GM23338 (cell line): Measurements from ENCODE around the gene BCAS3. TPM values are rescaled to one million over a fixed set of nuclear protein-coding genes. Genes with fewer than 3 reads are reported as not detected.

ENCODE experiments used
- ATAC-seq: fragments of 200-7000 bp; cut with Tn5 transposase; 3 replicates; pipeline ENCODE4 v1.9.1; 2020
- DNase-seq: peaks from one replicate; pipeline ENCODE4 v3.0.0-alpha.2; 2015; ENCODE audit warnings: low spot score
- H2AFZ ChIP-seq: fragments of 200-600 bp; sonication (generic); 2 replicates; pipeline ENCODE4 v1.8.0; 2016; ENCODE audit warnings: antibody characterized with exemption, mild to moderate bottlenecking, moderate library complexity
- H3F3A ChIP-seq: fragments of 200-600 bp; sonication (generic); replicated peaks from 2 replicates; pipeline ENCODE4 v1.8.0; 2017; ENCODE audit warnings: antibody characterized with exemption, mixed run types, low read depth
- H3K27ac ChIP-seq: fragments of 200-600 bp; sonication (generic); 2 replicates; pipeline ENCODE4 v1.6.1; 2016; ENCODE audit warnings: low read depth
- H3K27me3 ChIP-seq: fragments of 200-600 bp; sonication (generic); 2 replicates; pipeline ENCODE4 v1.8.0; 2016; ENCODE audit warnings: mild to moderate bottlenecking, mixed run types, moderate library complexity; ENCODE audit not compliant: insufficient read depth
- H3K36me3 ChIP-seq: fragments of 200-600 bp; sonication (generic); 2 replicates; pipeline ENCODE4 v1.8.0; 2016; ENCODE audit warnings: mild to moderate bottlenecking; ENCODE audit not compliant: insufficient read depth
- H3K4me1 ChIP-seq: fragments of 200-600 bp; sonication (generic); 2 replicates; pipeline ENCODE4 v1.8.0; 2016; ENCODE audit warnings: mild to moderate bottlenecking, moderate library complexity; ENCODE audit not compliant: insufficient read depth
- H3K4me2 ChIP-seq: fragments of 200-600 bp; sonication (generic); 2 replicates; pipeline ENCODE4 v1.7.1; 2017; ENCODE audit warnings: mixed run types
- H3K4me3 ChIP-seq: fragments of 200-600 bp; sonication (generic); 2 replicates; pipeline ENCODE4 v1.6.1; 2016; ENCODE audit warnings: mixed run types
- H3K79me2 ChIP-seq: fragments of 200-600 bp; sonication (generic); replicated peaks from 2 replicates; pipeline ENCODE4 v1.8.0; 2017; ENCODE audit warnings: mild to moderate bottlenecking; ENCODE audit not compliant: insufficient read depth
- H3K9me2 ChIP-seq: fragments of 200-600 bp; sonication (generic); 2 replicates; pipeline ENCODE4 v1.8.0; 2017; ENCODE audit not compliant: insufficient read depth
- H4K20me1 ChIP-seq: fragments of 200-600 bp; sonication (generic); replicated peaks from 2 replicates; pipeline ENCODE4 v1.8.0; 2017; ENCODE audit warnings: mild to moderate bottlenecking; ENCODE audit not compliant: insufficient read depth
- H3K27ac Mint-ChIP-seq: 2 replicates; pipeline ENCODE4 v1.8.0; 2020; ENCODE audit warnings: inconsistent platforms, mild to moderate bottlenecking, moderate library complexity, mixed read lengths
- H3K27me3 Mint-ChIP-seq: 3 replicates; pipeline ENCODE4 v1.8.0; 2022; ENCODE audit warnings: low read depth, mild to moderate bottlenecking, moderate library complexity, mixed read lengths, inconsistent platforms; ENCODE audit not compliant: insufficient read depth, poor library complexity
- H3K36me3 Mint-ChIP-seq: 3 replicates; pipeline ENCODE4 v1.8.0; 2021; ENCODE audit warnings: low read depth, mild to moderate bottlenecking, inconsistent platforms, moderate library complexity, mixed read lengths
- H3K4me1 Mint-ChIP-seq: 3 replicates; pipeline ENCODE4 v1.8.0; 2020; ENCODE audit warnings: mild to moderate bottlenecking, inconsistent platforms, mixed read lengths
- H3K4me3 Mint-ChIP-seq: 3 replicates; pipeline ENCODE4 v1.8.0; 2021; ENCODE audit warnings: moderate library complexity, mild to moderate bottlenecking, inconsistent platforms, mixed read lengths
- H3K9me3 Mint-ChIP-seq: 3 replicates; pipeline ENCODE4 v1.8.0; 2020; ENCODE audit warnings: moderate library complexity, mild to moderate bottlenecking, inconsistent platforms, mixed read lengths
- CREB1 ChIP-seq: fragments of 250-450 bp; sonication (Bioruptor Pico); IDR thresholded peaks from 2 replicates; pipeline ENCODE4 v1.5.0; 2020; ENCODE audit warnings: low read depth, mild to moderate bottlenecking, moderate library complexity
- EZH2 ChIP-seq: fragments of 200-600 bp; sonication (generic); IDR thresholded peaks from one replicate; pipeline ENCODE4 v1.8.0; 2017; ENCODE audit warnings: antibody characterized with exemption, mild to moderate bottlenecking, low read depth; ENCODE audit not compliant: unreplicated experiment
- EZH2phosphoT487 ChIP-seq: fragments of 200-600 bp; sonication (generic); IDR thresholded peaks from one replicate; pipeline ENCODE4 v1.8.1; 2018; ENCODE audit warnings: antibody characterized with exemption; ENCODE audit not compliant: unreplicated experiment
- JUNB ChIP-seq: IDR thresholded peaks from one replicate; pipeline ENCODE4 v1.6.1; 2016; ENCODE audit warnings: antibody characterized with exemption; ENCODE audit not compliant: unreplicated experiment
- NANOG ChIP-seq: IDR thresholded peaks from 2 replicates; pipeline ENCODE4 v1.6.1; 2016; ENCODE audit warnings: antibody characterized with exemption, borderline replicate concordance
- POLR2AphosphoS5 ChIP-seq: IDR thresholded peaks from 2 replicates; pipeline ENCODE4 v1.6.1; 2016; ENCODE audit warnings: antibody characterized with exemption, low read depth
- STAT1 ChIP-seq: IDR thresholded peaks from one replicate; pipeline ENCODE4 v1.6.1; 2016; ENCODE audit warnings: antibody characterized with exemption; ENCODE audit not compliant: unreplicated experiment
- ZNF114 ChIP-seq: fragments of 250-450 bp; sonication (Bioruptor Pico); IDR thresholded peaks from 2 replicates; pipeline ENCODE4 v1.5.0; 2020; ENCODE audit warnings: mild to moderate bottlenecking, moderate library complexity
- ZNF331 ChIP-seq: fragments of 250-450 bp; sonication (Bioruptor Pico); IDR thresholded peaks from 2 replicates; pipeline ENCODE4 v1.5.0; 2020; ENCODE audit warnings: low read depth, mild to moderate bottlenecking, moderate library complexity
- polyA plus RNA-seq: library from polyadenylated mRNA; unstranded; fragments of >200 nt; fragmentation: Nextera tagmentation; extraction: Ambion mirVana; gene quantifications from 2 replicates; pipeline ENCODE4 v1.2.1, GENCODE V29; 2016
- total RNA-seq: library from RNA; depleted of rRNA; stranded (reverse); fragments of >200 nt; shearing (Covaris generic); gene quantifications from 2 replicates; pipeline ENCODE4 v1.2.3, GENCODE V29; 2014
- TF ChIP-seq, protein P1 (sequence below), 2 experiments: fragments of 200-600 bp in 1 of 2; sonication (generic) in 1 of 2; conservative IDR thresholded peaks; 2 replicates each; pipeline versions ENCODE4 v1.5.1 to v1.6.1; 2016 to 2017; ENCODE audit warnings: antibody characterized with exemption in 2 of 2, low read depth in 2 of 2, mild to moderate bottlenecking in 2 of 2, moderate library complexity in 1 of 2
- TF ChIP-seq, protein P2 (sequence below): IDR thresholded peaks from one replicate; pipeline ENCODE4 v1.6.1; 2018; ENCODE audit warnings: antibody characterized with exemption; ENCODE audit not compliant: unreplicated experiment
- TF ChIP-seq, protein P3 (sequence below): fragments of 250-450 bp; sonication (Bioruptor Pico); IDR thresholded peaks from 2 replicates; pipeline ENCODE4 v1.5.0; 2020; ENCODE audit warnings: mild to moderate bottlenecking, moderate library complexity
- TF ChIP-seq, protein P4 (sequence below): IDR thresholded peaks from 2 replicates; pipeline ENCODE4 v1.6.1; 2016; ENCODE audit warnings: antibody characterized with exemption

The BCAS3 gene
- total and polyA plus RNA-seq, 2 experiments from 2014 or later = 8.2 to 28.0 TPM

DNA sequence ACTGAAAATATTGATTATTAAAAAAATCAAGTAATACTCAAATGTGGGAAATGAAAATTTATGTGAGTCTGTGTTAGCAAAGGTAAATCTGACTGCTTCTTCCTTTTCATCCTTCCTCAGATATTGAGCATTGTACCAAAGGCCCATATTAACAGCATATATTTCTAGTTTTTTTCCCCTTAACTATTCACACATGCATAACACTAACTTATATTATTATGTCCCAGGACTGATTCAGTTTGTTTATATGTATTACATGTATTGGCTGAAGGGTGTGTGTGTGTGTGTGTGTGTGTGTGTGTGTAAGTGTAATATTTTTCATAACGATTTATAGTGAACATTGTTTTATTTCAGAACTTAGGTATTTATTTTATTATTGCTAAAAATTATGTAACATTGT is 74.2 kb downstream of the BCAS3 start:
- Histone ChIP-seq H3K27ac (no peak overlapping the region), H3K4me3 (no peak overlapping the region), H3F3A (no peaks in the 10 kb centered on the region), H3K27me3 (no peaks in the 10 kb centered on the region), H3K9me2 (no peaks in the 10 kb centered on the region), H4K20me1 (no peaks in the 10 kb centered on the region), H3K4me1 (peaks cover 20% of the 10 kb centered on the region), H3K4me2 (no peak overlapping the region), H2AFZ (no peak overlapping the region), H3K79me2 (no peaks in the 10 kb centered on the region), H3K36me3 (no peaks in the 10 kb centered on the region)
- DNase-seq = no peak
- no peak for ATAC-seq
- Mint-ChIP-seq H3K4me3 (no peak overlapping the region), H3K36me3 (peaks cover 7% of the 10 kb centered on the region), H3K27ac (no peak overlapping the region), H3K27me3 (peaks cover 5% of the 10 kb centered on the region), H3K9me3 (peaks cover 9% of the 10 kb centered on the region), H3K4me1 (peaks cover 18% of the 10 kb centered on the region)
- TF ChIP-seq STAT1 (no peak), ZNF331 (no peak), EZH2 (no peak), CREB1 (CRISPR knock-in tag) (no peak), NANOG (no peak), JUNB (no peak), POLR2AphosphoS5 (no peak), ZNF114 (no peak), EZH2phosphoT487 (no peak)
- TF ChIP-seq, protein P1, sequence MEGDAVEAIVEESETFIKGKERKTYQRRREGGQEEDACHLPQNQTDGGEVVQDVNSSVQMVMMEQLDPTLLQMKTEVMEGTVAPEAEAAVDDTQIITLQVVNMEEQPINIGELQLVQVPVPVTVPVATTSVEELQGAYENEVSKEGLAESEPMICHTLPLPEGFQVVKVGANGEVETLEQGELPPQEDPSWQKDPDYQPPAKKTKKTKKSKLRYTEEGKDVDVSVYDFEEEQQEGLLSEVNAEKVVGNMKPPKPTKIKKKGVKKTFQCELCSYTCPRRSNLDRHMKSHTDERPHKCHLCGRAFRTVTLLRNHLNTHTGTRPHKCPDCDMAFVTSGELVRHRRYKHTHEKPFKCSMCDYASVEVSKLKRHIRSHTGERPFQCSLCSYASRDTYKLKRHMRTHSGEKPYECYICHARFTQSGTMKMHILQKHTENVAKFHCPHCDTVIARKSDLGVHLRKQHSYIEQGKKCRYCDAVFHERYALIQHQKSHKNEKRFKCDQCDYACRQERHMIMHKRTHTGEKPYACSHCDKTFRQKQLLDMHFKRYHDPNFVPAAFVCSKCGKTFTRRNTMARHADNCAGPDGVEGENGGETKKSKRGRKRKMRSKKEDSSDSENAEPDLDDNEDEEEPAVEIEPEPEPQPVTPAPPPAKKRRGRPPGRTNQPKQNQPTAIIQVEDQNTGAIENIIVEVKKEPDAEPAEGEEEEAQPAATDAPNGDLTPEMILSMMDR (conservative IDR thresholded peaks at IDR 0.05; ENCODE audit: low read depth in 2 of 2) = no peak
- TF ChIP-seq, protein P2, sequence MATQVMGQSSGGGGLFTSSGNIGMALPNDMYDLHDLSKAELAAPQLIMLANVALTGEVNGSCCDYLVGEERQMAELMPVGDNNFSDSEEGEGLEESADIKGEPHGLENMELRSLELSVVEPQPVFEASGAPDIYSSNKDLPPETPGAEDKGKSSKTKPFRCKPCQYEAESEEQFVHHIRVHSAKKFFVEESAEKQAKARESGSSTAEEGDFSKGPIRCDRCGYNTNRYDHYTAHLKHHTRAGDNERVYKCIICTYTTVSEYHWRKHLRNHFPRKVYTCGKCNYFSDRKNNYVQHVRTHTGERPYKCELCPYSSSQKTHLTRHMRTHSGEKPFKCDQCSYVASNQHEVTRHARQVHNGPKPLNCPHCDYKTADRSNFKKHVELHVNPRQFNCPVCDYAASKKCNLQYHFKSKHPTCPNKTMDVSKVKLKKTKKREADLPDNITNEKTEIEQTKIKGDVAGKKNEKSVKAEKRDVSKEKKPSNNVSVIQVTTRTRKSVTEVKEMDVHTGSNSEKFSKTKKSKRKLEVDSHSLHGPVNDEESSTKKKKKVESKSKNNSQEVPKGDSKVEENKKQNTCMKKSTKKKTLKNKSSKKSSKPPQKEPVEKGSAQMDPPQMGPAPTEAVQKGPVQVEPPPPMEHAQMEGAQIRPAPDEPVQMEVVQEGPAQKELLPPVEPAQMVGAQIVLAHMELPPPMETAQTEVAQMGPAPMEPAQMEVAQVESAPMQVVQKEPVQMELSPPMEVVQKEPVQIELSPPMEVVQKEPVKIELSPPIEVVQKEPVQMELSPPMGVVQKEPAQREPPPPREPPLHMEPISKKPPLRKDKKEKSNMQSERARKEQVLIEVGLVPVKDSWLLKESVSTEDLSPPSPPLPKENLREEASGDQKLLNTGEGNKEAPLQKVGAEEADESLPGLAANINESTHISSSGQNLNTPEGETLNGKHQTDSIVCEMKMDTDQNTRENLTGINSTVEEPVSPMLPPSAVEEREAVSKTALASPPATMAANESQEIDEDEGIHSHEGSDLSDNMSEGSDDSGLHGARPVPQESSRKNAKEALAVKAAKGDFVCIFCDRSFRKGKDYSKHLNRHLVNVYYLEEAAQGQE = no peak
- TF ChIP-seq, protein P3, sequence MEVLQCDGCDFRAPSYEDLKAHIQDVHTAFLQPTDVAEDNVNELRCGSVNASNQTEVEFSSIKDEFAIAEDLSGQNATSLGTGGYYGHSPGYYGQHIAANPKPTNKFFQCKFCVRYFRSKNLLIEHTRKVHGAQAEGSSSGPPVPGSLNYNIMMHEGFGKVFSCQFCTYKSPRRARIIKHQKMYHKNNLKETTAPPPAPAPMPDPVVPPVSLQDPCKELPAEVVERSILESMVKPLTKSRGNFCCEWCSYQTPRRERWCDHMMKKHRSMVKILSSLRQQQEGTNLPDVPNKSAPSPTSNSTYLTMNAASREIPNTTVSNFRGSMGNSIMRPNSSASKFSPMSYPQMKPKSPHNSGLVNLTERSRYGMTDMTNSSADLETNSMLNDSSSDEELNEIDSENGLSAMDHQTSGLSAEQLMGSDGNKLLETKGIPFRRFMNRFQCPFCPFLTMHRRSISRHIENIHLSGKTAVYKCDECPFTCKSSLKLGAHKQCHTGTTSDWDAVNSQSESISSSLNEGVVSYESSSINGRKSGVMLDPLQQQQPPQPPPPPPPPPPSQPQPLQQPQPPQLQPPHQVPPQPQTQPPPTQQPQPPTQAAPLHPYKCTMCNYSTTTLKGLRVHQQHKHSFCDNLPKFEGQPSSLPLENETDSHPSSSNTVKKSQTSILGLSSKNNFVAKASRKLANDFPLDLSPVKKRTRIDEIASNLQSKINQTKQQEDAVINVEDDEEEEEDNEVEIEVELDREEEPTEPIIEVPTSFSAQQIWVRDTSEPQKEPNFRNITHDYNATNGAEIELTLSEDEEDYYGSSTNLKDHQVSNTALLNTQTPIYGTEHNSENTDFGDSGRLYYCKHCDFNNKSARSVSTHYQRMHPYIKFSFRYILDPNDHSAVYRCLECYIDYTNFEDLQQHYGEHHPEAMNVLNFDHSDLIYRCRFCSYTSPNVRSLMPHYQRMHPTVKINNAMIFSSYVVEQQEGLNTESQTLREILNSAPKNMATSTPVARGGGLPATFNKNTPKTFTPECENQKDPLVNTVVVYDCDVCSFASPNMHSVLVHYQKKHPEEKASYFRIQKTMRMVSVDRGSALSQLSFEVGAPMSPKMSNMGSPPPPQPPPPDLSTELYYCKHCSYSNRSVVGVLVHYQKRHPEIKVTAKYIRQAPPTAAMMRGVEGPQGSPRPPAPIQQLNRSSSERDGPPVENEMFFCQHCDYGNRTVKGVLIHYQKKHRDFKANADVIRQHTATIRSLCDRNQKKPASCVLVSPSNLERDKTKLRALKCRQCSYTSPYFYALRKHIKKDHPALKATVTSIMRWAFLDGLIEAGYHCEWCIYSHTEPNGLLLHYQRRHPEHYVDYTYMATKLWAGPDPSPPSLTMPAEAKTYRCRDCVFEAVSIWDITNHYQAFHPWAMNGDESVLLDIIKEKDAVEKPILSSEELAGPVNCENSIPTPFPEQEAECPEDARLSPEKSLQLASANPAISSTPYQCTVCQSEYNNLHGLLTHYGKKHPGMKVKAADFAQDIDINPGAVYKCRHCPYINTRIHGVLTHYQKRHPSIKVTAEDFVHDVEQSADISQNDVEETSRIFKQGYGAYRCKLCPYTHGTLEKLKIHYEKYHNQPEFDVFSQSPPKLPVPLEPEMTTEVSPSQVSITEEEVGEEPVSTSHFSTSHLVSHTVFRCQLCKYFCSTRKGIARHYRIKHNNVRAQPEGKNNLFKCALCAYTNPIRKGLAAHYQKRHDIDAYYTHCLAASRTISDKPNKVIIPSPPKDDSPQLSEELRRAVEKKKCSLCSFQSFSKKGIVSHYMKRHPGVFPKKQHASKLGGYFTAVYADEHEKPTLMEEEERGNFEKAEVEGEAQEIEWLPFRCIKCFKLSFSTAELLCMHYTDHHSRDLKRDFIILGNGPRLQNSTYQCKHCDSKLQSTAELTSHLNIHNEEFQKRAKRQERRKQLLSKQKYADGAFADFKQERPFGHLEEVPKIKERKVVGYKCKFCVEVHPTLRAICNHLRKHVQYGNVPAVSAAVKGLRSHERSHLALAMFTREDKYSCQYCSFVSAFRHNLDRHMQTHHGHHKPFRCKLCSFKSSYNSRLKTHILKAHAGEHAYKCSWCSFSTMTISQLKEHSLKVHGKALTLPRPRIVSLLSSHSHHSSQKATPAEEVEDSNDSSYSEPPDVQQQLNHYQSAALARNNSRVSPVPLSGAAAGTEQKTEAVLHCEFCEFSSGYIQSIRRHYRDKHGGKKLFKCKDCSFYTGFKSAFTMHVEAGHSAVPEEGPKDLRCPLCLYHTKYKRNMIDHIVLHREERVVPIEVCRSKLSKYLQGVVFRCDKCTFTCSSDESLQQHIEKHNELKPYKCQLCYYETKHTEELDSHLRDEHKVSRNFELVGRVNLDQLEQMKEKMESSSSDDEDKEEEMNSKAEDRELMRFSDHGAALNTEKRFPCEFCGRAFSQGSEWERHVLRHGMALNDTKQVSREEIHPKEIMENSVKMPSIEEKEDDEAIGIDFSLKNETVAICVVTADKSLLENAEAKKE = no peak
- TF ChIP-seq, protein P4, sequence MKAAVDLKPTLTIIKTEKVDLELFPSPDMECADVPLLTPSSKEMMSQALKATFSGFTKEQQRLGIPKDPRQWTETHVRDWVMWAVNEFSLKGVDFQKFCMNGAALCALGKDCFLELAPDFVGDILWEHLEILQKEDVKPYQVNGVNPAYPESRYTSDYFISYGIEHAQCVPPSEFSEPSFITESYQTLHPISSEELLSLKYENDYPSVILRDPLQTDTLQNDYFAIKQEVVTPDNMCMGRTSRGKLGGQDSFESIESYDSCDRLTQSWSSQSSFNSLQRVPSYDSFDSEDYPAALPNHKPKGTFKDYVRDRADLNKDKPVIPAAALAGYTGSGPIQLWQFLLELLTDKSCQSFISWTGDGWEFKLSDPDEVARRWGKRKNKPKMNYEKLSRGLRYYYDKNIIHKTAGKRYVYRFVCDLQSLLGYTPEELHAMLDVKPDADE = no peak
